Mesodermal cell (in vitro differentiated cells): Measurements from ENCODE around the gene RNF31.

Experiments
- H3K27ac ChIP-seq: 2 replicates; pipeline ENCODE4 v1.7.0; 2013; ENCODE audit warnings: mild to moderate bottlenecking, low read depth, low read length, moderate library complexity; ENCODE audit not compliant: severe bottlenecking
- H3K36me3 ChIP-seq: 2 replicates; pipeline ENCODE4 v1.7.1; 2013; ENCODE audit warnings: mild to moderate bottlenecking, low read length, moderate library complexity; ENCODE audit not compliant: control insufficient read depth, insufficient read depth
- H3K4me1 ChIP-seq: one replicate; pipeline ENCODE4 v1.7.1; 2013; ENCODE audit warnings: mild to moderate bottlenecking, low read length; ENCODE audit not compliant: insufficient read depth, control insufficient read depth, poor library complexity, severe bottlenecking
- H3K4me3 ChIP-seq: 2 replicates; pipeline ENCODE4 v1.7.0; 2013; ENCODE audit warnings: low read length, control low read depth, mild to moderate bottlenecking; ENCODE audit not compliant: insufficient read depth, poor library complexity, severe bottlenecking; ENCODE audit errors: extremely low read depth
- H3K9me3 ChIP-seq: 2 replicates; pipeline ENCODE4 v1.7.1; 2013; ENCODE audit warnings: mild to moderate bottlenecking, low read length, moderate library complexity; ENCODE audit not compliant: control insufficient read depth
- WGBS, 2 experiments: methylation state at CpG; one replicate each; pipeline ENCODE4 v1.1.5; 2013; ENCODE audit warnings: missing lambda C conversion rate in 2 of 2; ENCODE audit not compliant: insufficient coverage in 2 of 2; 5-methylcytosine and 5-hydroxymethylcytosine counted together

RNF31 gene

GRCh38 chr14:24132061-24132685 is 15.1 kb upstream of the RNF31 start:
- H3K36me3 ChIP-seq = no peaks in the 10 kb centered on the region
- H3K4me3 ChIP-seq = no peak overlapping the region
- no peaks in the 10 kb centered on the region for H3K9me3 ChIP-seq
- peaks cover 2% of the 10 kb centered on the region for H3K4me1 ChIP-seq
- H3K27ac ChIP-seq = no peak overlapping the region
- 87 to 92% methylated on average over 23 to 24 of the region's 24 CpGs for WGBS, 2 experiments

- no peaks in the 10 kb centered on the region for H3K9me3 ChIP-seq
- no peak overlapping the region for H3K4me3 ChIP-seq
- H3K27ac ChIP-seq = no peak overlapping the region
- peaks cover 2% of the 10 kb centered on the region for H3K4me1 ChIP-seq
- 92% methylated on average over 2 of the region's 2 CpGs; no CpG with 5 or more reads in 1 of the 2 experiments for WGBS, 2 experiments
- H3K36me3 ChIP-seq = peaks cover 5% of the 10 kb centered on the region
Observed at GRCh38 chr14:24132976-24133375, 14.3 kb upstream of the RNF31 start.

GRCh38 chr14:24133735-24134134 is 13.6 kb upstream of the RNF31 start:
- Histone ChIP-seq H3K4me1 (peaks cover 2% of the 10 kb centered on the region), H3K9me3 (no peaks in the 10 kb centered on the region), H3K4me3 (no peak overlapping the region), H3K27ac (no peak overlapping the region), H3K36me3 (peaks cover 12% of the 10 kb centered on the region)
- WGBS, 2 experiments = no CpG with 5 or more reads among the region's 1 CpG

- Histone ChIP-seq H3K27ac (no peak overlapping the region), H3K4me3 (peak overlapping the region; percentile 85), H3K4me1 (peaks cover 2% of the 10 kb centered on the region), H3K36me3 (peaks cover 22% of the 10 kb centered on the region), H3K9me3 (no peaks in the 10 kb centered on the region)
- 12 to 18% methylated on average over 9 of the region's 9 CpGs for WGBS, 2 experiments
Observed at GRCh38 chr14:24135584-24135833, 11.8 kb upstream of the RNF31 start.

- WGBS, 2 experiments = 3% methylated on average over 42 to 64 of the region's 75 CpGs
- Histone ChIP-seq H3K4me1 (peaks cover 2% of the 10 kb centered on the region), H3K27ac (no peak within 1 kb of the TSS), H3K9me3 (no peaks in the 10 kb centered on the region), H3K4me3 (peak within 1 kb of the TSS; percentile 85), H3K36me3 (peaks cover 22% of the 10 kb centered on the region)
Observed at GRCh38 chr14:24135834-24136683, 11.2 kb upstream of the RNF31 start, which contains the start of gene PSME1. TSS of gene PSME1 (plus strand) at chr14:24136194. CDS start at chr14:24136263, 69 bp downstream.

GRCh38 chr14:24136684-24137528 is 10.4 kb upstream of the RNF31 start:
- Histone ChIP-seq H3K9me3 (no peaks in the 10 kb centered on the region), H3K4me3 (peak overlapping the region; percentile 85), H3K27ac (no peak overlapping the region), H3K4me1 (peaks cover 2% of the 10 kb centered on the region), H3K36me3 (peaks cover 22% of the 10 kb centered on the region)
- WGBS, 2 experiments = 59 to 72% methylated on average over 6 to 7 of the region's 13 CpGs

- H3K27ac ChIP-seq = no peak overlapping the region
- no peak overlapping the region for H3K4me3 ChIP-seq
- H3K9me3 ChIP-seq = no peaks in the 10 kb centered on the region
- peaks cover 2% of the 10 kb centered on the region for H3K4me1 ChIP-seq
- 83 to 98% methylated on average over 4 to 5 of the region's 8 CpGs for WGBS, 2 experiments
- peaks cover 22% of the 10 kb centered on the region for H3K36me3 ChIP-seq
Observed at GRCh38 chr14:24137529-24138395, 9.5 kb upstream of the RNF31 start.

- 95 to 100% methylated on average over 10 to 11 of the region's 13 CpGs for WGBS, 2 experiments
- Histone ChIP-seq H3K36me3 (peaks cover 28% of the 10 kb centered on the region), H3K9me3 (no peaks in the 10 kb centered on the region), H3K4me1 (peaks cover 2% of the 10 kb centered on the region), H3K27ac (no peak overlapping the region), H3K4me3 (no peak overlapping the region)
Observed at GRCh38 chr14:24138396-24139271, 8.7 kb upstream of the RNF31 start.

- Histone ChIP-seq H3K4me3 (peak overlapping the region; percentile 73), H3K36me3 (peaks cover 35% of the 10 kb centered on the region), H3K9me3 (no peaks in the 10 kb centered on the region), H3K27ac (no peak overlapping the region), H3K4me1 (peaks cover 2% of the 10 kb centered on the region)
- WGBS, 2 experiments = 100% methylated on average over 2 of the region's 9 CpGs
Observed at GRCh38 chr14:24139272-24139934, 7.9 kb upstream of the RNF31 start.
